Osteocyte (in vitro differentiated cells): ENCODE results near the gene ARID3B. TPM values are rescaled to one million over a fixed set of nuclear protein-coding genes. Genes with fewer than 3 reads are reported as not detected.
"Not testable (repeated sequence)": the region's sequence is repeated elsewhere in the genome, so short reads cannot be mapped to it uniquely, and the experiment has no call there.

Experiments
- DNase-seq: peaks from one replicate; pipeline ENCODE4 v3.0.0; 2021; ENCODE audit warnings: mixed read lengths; ENCODE audit not compliant: unreplicated experiment; ENCODE audit errors: extremely low spot score
- H3K27ac Mint-ChIP-seq: one replicate; pipeline ENCODE4 v1.8.0; 2021; ENCODE audit warnings: mild to moderate bottlenecking, mixed read lengths; ENCODE audit not compliant: unreplicated experiment
- H3K27me3 Mint-ChIP-seq: one replicate; pipeline ENCODE4 v1.8.0; 2021; ENCODE audit warnings: mixed read lengths; ENCODE audit not compliant: unreplicated experiment
- H3K36me3 Mint-ChIP-seq: one replicate; pipeline ENCODE4 v1.8.0; 2021; ENCODE audit warnings: mixed read lengths; ENCODE audit not compliant: unreplicated experiment
- H3K4me1 Mint-ChIP-seq: one replicate; pipeline ENCODE4 v1.8.0; 2021; ENCODE audit warnings: mixed read lengths; ENCODE audit not compliant: unreplicated experiment
- H3K4me3 Mint-ChIP-seq: one replicate; pipeline ENCODE4 v1.8.0; 2021; ENCODE audit warnings: mild to moderate bottlenecking, moderate library complexity, mixed read lengths; ENCODE audit not compliant: unreplicated experiment
- H3K9me3 Mint-ChIP-seq: one replicate; pipeline ENCODE4 v1.8.0; 2021; ENCODE audit warnings: mixed read lengths; ENCODE audit not compliant: unreplicated experiment
- total RNA-seq: library from RNA; stranded (reverse); gene quantifications from 2 replicates; pipeline ENCODE4 v1.2.1, GENCODE V29; 2021
- TF ChIP-seq, protein P1 (sequence below): fragments of 200-600 bp; sonication (generic); IDR thresholded peaks from 2 replicates; pipeline ENCODE4 v1.5.0; 2021; ENCODE audit warnings: antibody characterized with exemption, mild to moderate bottlenecking, moderate library complexity

The ARID3B gene
- total RNA-seq, 1 donor from 2014 or later = 2.8 TPM

DNA sequence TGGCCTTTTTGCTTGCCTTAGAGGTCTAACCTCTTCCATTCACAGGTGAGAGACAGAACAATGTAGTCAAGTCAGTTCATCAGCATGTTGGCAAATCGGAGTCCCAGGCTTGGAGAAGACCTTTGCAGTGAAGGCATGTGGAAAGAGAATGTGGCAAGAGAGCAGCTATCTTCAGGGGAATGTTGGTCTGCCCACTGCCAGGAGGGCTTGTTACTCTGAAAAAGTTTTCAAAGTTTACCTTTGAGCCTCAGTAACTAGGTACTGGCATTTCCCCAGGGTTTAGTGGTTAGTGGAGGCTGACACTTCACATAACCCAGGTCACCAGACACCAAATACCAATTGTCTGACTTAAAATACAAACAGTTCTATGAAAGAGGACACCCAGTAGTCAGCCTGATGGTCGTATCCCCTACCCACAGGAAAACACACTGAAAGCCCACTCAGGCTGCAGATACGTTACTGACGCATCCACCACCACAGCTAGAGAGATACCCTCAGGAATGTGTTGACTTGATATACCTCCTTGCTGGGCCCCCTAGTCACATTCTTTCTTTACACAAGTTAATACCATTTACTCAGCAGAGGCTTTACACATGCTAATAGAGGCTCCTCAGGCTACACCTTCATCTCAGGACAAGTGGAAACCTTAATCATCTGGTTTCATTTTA is 9.7 kb upstream of the ARID3B start:
- Mint-ChIP-seq H3K27ac (no peak overlapping the region), H3K36me3 (no peaks in the 10 kb centered on the region), H3K27me3 (no peaks in the 10 kb centered on the region), H3K9me3 (no peaks in the 10 kb centered on the region), H3K4me1 (peaks cover 19% of the 10 kb centered on the region), H3K4me3 (no peak overlapping the region)
- DNase-seq = no peak
- TF ChIP-seq, protein P1, sequence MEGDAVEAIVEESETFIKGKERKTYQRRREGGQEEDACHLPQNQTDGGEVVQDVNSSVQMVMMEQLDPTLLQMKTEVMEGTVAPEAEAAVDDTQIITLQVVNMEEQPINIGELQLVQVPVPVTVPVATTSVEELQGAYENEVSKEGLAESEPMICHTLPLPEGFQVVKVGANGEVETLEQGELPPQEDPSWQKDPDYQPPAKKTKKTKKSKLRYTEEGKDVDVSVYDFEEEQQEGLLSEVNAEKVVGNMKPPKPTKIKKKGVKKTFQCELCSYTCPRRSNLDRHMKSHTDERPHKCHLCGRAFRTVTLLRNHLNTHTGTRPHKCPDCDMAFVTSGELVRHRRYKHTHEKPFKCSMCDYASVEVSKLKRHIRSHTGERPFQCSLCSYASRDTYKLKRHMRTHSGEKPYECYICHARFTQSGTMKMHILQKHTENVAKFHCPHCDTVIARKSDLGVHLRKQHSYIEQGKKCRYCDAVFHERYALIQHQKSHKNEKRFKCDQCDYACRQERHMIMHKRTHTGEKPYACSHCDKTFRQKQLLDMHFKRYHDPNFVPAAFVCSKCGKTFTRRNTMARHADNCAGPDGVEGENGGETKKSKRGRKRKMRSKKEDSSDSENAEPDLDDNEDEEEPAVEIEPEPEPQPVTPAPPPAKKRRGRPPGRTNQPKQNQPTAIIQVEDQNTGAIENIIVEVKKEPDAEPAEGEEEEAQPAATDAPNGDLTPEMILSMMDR = no peak

DNA sequence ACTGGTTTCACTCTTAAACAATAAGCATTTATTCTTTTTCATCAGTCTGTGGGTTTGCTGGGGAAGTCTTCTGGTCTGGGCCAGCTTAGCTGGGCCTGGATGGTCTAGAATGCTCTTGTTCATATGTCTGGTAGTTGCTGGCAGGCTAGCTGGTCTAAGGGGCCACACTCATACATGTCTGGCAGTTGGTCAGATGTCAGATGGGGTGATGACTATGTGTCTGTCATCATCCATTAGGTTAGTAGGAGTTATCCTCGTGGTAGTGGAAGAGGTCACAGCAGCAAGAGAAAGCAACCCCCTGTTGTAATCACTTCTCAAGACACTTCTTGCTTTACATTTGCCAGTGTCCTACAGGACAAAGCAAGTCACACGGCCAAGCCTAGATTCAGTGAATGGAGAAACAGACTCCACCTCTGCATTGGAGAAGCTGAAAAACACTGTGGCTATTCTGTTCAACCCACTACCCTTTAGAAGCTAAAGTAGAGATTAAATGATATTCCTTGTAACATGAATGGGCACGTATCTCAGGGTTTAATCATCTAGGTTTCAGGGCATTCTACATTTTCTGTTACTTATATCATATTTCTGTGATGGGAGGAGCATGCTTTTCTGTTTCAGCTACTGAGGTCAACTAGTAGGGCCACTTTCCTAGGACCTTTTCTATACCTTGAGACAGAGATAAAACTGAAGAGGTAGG is 5.5 kb upstream of the ARID3B start:
- Mint-ChIP-seq H3K9me3 (no peaks in the 10 kb centered on the region), H3K4me3 (no peak overlapping the region), H3K4me1 (peaks cover 26% of the 10 kb centered on the region), H3K27ac (no peak overlapping the region), H3K27me3 (no peaks in the 10 kb centered on the region), H3K36me3 (no peaks in the 10 kb centered on the region)
- TF ChIP-seq, protein P1 = no peak
- no peak for DNase-seq

DNA sequence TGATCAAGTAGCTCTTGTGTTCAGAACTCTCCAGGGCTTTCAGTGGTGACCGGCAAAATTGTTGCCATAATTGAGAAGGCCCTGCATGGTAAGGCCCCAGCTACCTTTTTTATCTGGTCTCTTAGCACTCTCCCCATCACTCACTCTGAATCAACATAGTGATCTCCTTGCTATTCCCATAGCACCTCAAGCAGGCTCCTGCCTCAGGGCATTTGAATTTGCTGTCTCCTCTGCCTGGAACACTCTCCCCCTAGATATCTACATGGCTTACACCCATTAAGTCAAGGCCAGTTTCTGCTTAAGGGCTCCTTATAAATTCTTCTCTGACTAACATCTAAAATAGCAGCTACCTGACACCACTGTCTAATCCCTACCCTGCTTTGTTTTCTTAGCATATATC is 3.3 kb upstream of the ARID3B start:
- DNase-seq = no peak
- no peaks in the 10 kb centered on the region for H3K36me3 Mint-ChIP-seq
- H3K4me3 Mint-ChIP-seq = no peak overlapping the region
- H3K9me3 Mint-ChIP-seq = no peaks in the 10 kb centered on the region
- peaks cover 25% of the 10 kb centered on the region for H3K4me1 Mint-ChIP-seq
- peaks cover 8% of the 10 kb centered on the region for H3K27me3 Mint-ChIP-seq
- H3K27ac Mint-ChIP-seq = no peak overlapping the region
- TF ChIP-seq, protein P1 = no peak

DNA sequence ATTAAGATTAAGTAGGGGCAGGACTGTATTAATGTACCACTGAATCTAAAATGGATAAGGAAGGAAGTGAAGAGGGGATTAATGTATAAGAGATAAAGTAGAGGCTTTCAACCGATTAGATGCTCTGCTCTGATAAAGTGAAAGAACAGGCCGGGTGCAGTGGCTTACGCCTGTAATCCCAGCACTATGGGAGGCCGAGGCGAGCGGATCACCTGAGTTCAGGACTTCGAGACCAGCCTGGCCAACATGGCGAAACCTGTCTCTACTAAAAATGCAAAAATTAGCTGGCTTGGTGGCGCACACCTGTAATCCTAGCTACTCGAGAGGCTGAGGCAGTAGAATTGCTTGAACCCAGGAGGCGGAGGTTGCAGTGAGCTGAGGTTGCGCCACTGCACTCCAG is 1.5 kb upstream of the ARID3B start:
- Mint-ChIP-seq H3K27me3 (peaks cover 13% of the 10 kb centered on the region), H3K4me1 (peaks cover 26% of the 10 kb centered on the region), H3K4me3 (peak overlapping the region; percentile 62)
- not testable (repeated sequence) for H3K36me3 Mint-ChIP-seq, DNase-seq, H3K27ac Mint-ChIP-seq, H3K9me3 Mint-ChIP-seq

DNA sequence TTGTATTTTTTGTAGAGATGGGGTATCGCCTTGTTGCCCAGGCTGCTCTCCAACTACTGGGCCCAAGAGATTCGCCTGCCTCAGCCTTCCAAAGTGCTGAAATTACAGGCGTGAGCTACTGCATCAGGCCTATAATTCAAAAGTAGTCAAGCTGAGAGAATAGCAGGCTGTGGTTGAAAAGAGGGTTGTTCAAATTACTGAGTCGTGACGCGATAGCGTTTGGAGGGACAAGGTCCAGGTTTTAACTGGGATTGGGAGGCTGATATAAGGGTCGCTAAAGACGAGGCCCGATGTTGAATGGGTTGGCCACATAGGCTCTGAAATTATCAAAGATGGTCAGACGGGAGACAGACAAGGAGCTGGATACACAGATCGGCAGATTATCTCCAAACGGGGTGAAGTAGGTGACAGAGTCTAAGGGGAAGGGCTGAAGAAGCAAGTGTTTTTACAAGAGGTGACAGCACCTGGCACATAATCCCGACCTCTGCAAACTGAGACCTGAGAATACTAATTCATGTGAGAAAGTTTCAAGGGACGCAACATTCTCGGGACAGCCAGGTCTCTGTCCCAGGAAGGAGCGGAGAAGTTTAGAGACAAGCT is 759 bp upstream of the ARID3B start:
- H3K4me1 Mint-ChIP-seq = peaks cover 27% of the 10 kb centered on the region
- DNase-seq = no peak

More for the DNA sequence above, 759 bp upstream of the ARID3B start:
- peak overlapping the region; percentile 99 for H3K4me3 Mint-ChIP-seq
- H3K27ac Mint-ChIP-seq = peak overlapping the region; percentile 90
- no peaks in the 10 kb centered on the region for H3K9me3 Mint-ChIP-seq
- peaks cover 13% of the 10 kb centered on the region for H3K27me3 Mint-ChIP-seq
- TF ChIP-seq, protein P1 = no peak
- H3K36me3 Mint-ChIP-seq = no peaks in the 10 kb centered on the region
